Subcutaneous adipose tissue (tissue), 4 donors: Measurements from ENCODE around the gene ACACB. TPM values are rescaled to one million over a fixed set of nuclear protein-coding genes. Genes with fewer than 3 reads are reported as not detected.

ENCODE experiments used
- total RNA-seq, 4 donors: library from RNA; depleted of rRNA; stranded (reverse); fragments of >200 nt; gene quantifications; one replicate each; pipeline ENCODE4 v1.1.0, GENCODE V29; 2016
- TF ChIP-seq, protein P1 (sequence below): fragments of 450-650 bp; IDR thresholded peaks from one replicate; pipeline ENCODE4 v1.5.1; 2016; ENCODE audit warnings: low read depth, mild to moderate bottlenecking, control low read depth, antibody characterized with exemption, moderate library complexity

ACACB gene
- total RNA-seq, 4 donors from 2014 or later, result 798 to 3,288 (median 1,277) TPM

- TF ChIP-seq, protein P1, sequence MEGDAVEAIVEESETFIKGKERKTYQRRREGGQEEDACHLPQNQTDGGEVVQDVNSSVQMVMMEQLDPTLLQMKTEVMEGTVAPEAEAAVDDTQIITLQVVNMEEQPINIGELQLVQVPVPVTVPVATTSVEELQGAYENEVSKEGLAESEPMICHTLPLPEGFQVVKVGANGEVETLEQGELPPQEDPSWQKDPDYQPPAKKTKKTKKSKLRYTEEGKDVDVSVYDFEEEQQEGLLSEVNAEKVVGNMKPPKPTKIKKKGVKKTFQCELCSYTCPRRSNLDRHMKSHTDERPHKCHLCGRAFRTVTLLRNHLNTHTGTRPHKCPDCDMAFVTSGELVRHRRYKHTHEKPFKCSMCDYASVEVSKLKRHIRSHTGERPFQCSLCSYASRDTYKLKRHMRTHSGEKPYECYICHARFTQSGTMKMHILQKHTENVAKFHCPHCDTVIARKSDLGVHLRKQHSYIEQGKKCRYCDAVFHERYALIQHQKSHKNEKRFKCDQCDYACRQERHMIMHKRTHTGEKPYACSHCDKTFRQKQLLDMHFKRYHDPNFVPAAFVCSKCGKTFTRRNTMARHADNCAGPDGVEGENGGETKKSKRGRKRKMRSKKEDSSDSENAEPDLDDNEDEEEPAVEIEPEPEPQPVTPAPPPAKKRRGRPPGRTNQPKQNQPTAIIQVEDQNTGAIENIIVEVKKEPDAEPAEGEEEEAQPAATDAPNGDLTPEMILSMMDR, result no peak
Observed at GRCh38 chr12:109169262-109169661, 52.9 kb downstream of the ACACB start.

DNA sequence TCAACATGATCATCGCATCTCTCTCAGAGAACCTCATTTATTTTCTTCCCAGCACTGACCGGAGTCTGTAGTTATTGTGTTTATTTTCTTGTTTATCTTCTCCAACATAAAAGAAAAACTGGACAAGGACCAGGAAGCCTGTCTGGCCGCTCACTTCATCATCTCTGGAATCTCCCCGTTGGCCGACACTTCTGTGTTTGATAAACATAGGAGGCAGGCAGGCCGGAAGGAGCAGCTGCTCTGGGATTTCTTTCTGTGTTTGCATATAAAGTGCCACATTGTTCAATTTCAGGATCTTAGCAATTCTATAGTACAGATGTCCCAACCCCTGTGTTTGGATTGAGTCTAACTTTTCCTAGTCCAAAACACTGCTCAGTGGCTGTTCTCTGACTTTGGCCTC is 53.3 kb downstream of the ACACB start:
- TF ChIP-seq, protein P1, result no peak

DNA sequence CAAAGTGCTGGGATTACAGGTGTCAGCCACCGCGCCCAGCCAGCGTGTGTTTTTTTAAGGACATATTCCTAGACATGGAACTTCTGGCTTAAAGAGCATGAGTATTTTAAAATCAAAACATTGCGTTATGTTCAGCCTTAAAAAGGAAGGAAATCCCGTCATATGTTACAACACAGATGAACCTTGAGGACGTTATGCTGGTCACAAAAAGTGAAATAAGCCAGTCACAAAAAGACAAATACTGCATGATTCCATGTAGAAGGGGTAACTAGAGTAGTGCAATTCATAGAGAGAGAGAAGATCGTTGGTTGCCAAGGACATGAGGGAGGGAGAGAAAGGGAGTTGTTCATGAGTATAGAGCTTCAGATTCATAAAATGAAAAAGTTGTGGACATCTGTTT is 53.9 kb downstream of the ACACB start:
- TF ChIP-seq, protein P1, result no peak

DNA sequence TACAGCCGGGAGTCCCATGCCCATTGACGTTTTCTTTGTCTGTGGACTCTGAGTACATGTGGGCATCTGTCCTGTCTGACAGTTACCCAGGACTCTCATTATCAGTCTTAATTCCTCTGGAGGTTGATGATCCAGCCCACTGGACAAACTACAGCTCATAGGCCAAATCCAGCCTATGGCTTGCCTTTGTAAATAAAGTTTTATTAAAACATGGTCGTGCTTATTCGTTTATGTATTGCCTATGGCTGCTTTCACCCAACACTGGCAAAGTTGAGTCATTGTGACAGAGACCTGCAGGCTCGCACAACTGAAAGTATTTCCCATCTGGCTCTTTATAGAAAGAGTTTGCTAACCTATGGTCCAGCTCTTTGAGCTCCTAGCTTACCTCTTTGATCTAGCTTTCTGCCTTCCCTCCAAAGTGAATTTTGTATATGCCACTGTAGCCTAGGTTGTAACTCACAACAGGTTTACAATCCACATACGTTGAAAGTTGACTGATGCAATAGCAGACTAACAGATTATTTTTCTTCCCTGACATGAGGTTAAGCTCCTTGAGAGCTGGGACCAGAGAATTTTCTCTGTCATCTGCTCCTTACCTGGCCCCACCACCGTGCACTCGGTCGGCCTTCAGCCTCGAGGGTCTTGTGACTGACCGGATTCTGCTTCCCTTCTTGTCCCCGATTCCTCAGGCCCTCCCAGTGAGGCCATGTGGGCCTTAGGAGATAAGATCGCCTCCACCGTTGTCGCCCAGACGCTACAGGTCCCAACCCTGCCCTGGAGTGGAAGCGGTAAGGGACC is 57.3 kb downstream of the ACACB start:
- TF ChIP-seq, protein P1, result no peak

GRCh38 chr12:109174468-109174867 is 58.1 kb downstream of the ACACB start:
- TF ChIP-seq, protein P1, result no peak

DNA sequence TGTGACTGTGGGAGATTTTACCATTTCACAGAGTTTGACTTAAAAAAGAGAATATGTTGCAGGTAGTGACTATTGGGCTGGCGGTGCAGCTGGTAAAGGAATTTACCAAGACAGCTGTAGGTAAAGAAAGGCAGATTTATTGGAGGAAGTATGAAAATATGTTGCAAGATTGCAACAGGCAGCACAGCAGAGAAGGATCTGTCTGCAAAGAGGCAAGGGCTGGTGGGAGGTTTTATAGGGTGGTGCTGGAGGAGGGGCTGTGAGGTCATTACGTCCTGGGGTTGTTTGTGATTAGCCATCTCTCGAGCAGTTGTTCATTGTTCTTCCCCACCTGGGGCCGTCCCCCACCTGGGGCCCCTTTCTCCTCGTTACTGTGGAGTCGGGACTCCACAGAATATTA is 62.1 kb downstream of the ACACB start:
- TF ChIP-seq, protein P1, result no peak

- TF ChIP-seq, protein P1, result no peak
Observed at GRCh38 chr12:109179927-109180326, 63.5 kb downstream of the ACACB start.
